HG03457 (cell line): ENCODE results near the gene RBBP5.

Source experiments
- ATAC-seq: cut with Tn5 transposase; IDR thresholded peaks from one replicate; pipeline ENCODE4 v1.9.1; 2021; ENCODE audit warnings: moderate number of reproducible peaks; ENCODE audit not compliant: unreplicated experiment

Gene RBBP5

DNA sequence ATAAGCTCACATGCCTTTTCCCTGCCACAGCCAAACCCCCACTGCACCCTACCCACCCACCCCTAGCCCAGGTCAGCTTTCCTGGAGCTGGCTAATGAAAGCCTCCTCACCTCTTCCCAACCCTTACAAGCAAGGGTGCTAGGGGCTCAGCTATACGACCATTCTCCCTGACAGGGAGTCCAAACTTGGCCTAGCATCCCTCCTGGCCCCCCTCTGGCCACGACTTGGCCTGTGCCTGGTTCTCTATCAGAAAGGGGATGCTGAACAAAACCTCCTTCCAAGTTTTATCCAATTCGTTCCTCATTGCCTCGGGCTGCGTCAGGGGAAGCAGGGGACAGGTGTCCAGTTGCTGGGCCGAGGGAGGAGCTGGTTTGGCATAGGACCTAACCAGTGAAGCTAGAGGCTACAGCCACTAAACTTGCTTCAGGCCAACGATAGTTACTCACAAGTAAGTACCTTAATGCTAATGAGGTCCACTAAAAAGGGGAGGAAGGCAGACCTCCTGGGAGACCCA is 46.1 kb downstream of the RBBP5 start:
- no peak for ATAC-seq

- ATAC-seq: no peak
These were observed 47.3 kb downstream of the RBBP5 start for GRCh38 chr1:205074513-205074912.

GRCh38 chr1:205074084-205074483 is 47.7 kb downstream of the RBBP5 start:
- no peak for ATAC-seq

DNA sequence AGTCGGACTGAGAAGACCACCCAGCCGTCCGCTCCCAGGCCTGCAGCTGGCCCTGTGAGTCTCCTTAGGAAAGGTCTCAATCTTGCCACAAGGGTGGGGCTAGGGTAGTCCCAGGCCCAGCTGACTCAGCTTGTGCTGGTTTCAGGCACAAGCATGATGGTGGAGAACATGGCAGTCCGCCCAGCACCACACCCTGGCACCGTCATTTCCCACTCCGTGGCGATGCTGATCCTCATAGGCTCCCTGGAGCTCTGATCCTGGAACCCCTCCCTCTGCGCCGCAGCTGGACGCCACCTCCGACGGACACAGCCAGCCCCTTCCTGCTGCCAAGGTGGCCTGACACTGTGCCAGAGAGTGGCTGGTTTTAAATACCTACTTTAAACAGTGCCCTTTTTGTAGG is 48.3 kb downstream of the RBBP5 start:
- ATAC-seq: no peak

DNA sequence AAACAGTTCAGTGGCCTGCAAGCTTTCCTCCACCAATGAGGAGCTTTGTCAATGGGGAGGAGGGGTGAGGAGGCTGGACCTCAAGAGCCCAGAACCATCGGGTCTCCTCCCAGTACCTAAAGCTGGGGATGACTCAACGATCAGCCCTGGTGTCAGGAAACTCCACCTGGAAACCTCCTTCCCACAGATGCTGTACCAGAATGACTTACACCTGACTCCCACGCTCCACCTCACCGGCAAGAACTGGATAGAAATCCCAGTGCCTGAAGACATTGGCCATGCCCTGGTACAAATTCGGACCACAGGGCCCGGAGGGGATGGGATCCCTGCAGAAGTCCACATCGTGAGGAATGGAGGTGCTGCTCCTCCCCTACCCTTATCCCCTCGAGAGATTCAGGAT is 48.9 kb downstream of the RBBP5 start:
- ATAC-seq: no peak

GRCh38 chr1:205072286-205072685 is 49.5 kb downstream of the RBBP5 start:
- no peak for ATAC-seq

- no peak for ATAC-seq
These were observed 50.0 kb downstream of the RBBP5 start for GRCh38 chr1:205071801-205072200.

DNA sequence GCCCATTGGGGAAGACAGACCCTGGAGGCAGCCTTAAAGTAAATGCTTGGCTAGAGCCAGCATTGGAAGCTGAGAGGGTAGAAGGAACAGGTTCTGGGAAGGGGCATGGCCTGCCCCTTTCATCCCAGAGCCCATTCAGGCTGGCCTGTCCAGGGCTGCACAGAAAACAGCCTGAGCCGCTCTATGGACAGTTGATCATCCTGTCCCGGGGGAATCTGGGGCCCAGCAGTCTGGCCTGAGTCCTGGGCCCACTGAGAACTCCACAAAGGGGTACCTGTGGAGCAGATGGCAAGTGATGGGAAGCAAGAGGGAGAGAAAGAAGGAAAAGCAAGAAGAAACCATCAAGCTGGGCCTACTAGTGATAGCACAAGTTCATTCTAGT is 50.8 kb downstream of the RBBP5 start:
- ATAC-seq: no peak

DNA sequence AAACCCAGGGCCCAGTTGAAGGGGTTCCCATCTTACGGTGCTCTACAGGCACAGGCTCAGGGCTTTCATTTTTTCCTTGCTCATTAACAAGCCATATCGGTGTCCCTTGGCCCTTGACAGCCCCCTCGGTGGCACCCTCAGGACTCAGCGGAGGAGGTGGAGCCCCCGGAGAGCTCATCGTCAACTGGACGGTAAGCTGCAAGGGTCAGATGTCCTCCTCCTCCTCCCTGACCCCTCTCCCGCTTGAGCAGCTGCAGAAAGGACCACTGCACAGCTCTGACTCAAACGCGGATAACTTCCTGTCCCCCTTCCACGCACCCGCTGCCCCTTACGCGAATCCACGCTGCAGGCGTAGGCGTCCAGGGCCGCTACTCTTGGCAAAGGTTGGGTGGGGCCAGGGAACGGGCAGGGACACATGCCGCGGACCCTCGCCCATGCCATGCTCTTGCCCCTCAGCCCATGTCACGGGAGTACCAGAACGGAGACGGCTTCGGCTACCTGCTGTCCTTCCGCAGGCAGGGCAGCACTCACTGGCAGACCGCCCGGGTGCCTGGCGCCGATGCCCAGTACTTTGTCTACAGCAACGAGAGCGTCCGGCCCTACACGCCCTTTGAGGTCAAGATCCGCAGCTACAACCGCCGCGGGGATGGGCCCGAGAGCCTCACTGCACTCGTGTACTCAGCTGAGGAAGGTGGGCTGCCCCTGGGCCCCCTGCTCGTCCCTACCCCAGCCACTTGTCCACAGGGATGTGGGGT is 52.2 kb downstream of the RBBP5 start:
- ATAC-seq: no peak

- no peak for ATAC-seq
These were observed 53.2 kb downstream of the RBBP5 start for GRCh38 chr1:205068457-205069040.

DNA sequence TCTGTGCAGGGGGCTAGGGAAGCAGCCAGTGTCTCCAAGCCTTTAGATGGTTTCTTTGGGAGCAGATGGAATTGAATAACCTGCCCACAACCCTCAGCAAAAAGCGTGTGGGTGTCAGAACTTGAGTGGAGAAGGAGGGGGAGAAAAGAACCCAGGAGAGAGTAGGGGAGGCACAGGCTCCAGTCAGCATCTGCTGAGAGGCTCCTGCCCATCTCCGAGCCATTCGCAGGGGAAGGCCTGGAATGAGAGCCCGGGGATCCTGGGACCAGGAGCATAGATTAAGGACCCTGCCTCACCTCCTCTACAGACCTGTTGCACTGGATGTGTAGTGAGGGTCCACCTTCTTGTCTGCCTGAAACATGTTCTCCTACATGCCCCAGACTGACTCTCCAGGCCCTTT is 53.8 kb downstream of the RBBP5 start:
- ATAC-seq: no peak

- no peak for ATAC-seq
These were observed 54.7 kb downstream of the RBBP5 start for GRCh38 chr1:205067031-205067430.

GRCh38 chr1:205066141-205066818 is 55.5 kb downstream of the RBBP5 start:
- ATAC-seq: no peak

GRCh38 chr1:205065666-205066065 is 56.1 kb downstream of the RBBP5 start:
- no peak for ATAC-seq

- no peak for ATAC-seq
These were observed 56.9 kb downstream of the RBBP5 start for GRCh38 chr1:205064741-205065316.

- no peak for ATAC-seq
These were observed 57.5 kb downstream of the RBBP5 start for GRCh38 chr1:205064301-205064700.

DNA sequence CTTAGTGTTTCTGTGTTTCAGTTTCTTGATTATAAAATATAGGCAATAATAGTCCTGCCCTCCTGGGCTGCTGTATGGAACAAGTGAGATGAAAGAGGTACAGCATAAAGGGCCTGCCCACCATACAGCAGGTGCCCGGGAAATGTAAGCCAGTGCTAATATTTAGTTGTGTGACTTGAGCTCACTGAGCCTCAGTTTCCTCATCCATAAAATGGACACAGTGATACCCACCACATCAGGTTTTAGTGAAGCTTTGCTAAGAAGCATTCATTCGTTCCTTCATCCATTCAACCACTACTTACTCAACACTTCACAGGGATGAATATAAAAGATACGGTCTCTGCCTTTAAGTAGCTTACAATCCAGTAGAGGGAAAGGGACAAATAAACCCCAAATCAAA is 58.9 kb downstream of the RBBP5 start:
- no peak for ATAC-seq

DNA sequence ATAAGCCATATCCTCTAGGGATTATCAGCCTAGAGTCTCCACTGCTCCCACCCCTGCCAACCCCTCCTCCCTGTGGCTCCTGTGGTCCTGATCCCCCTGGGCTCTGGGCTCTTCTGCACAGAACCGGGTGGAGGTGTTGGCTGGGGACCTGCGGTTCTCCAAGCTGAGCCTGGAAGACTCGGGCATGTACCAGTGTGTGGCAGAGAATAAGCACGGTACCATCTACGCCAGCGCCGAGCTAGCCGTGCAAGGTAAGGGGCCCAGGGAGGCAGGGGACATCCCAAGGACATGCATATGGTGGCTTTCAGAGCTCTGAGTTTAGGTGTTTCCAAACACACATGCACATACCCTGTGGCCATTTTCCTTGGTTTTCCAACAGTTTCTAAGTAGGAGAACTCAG is 59.5 kb downstream of the RBBP5 start:
- no peak for ATAC-seq

DNA sequence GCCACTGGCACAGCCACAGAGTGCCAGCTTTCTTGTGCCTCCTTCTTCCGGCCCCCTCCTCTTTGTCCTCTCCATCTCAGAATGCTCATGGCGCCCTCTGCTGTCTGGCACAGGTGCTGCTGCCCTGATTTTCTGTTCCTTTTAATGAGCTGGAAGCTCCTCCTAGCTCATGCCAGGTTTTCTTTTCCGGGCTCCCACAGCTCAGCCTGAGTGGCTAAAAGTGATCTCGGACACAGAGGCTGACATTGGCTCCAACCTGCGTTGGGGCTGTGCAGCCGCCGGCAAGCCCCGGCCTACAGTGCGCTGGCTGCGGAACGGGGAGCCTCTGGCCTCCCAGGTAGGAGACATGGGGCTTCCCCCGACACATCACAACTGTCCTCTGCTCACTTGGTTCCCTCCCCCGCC is 60.1 kb downstream of the RBBP5 start:
- ATAC-seq: no peak

GRCh38 chr1:205061227-205061626 is 60.6 kb downstream of the RBBP5 start:
- no peak for ATAC-seq

DNA sequence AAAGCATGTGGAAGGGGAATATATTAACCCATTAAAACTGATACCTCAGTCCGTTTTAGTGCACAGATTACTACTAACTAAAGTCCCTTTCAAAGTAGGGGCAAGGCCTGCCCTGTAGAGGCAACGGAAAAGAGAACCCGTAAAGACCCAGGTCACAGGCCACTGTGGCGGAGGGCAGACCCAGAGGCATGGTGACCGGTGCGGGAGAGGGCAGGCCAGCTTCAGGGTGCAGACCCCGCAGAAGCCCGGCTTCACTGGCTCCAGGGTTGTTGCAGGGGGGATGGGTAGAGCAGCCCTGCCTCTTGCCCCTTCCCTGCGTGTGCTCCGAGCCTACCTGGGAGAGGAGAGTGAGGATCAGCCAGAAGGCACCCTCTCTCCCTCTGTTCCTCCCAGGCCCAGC is 61.0 kb downstream of the RBBP5 start:
- ATAC-seq: no peak

GRCh38 chr1:205059660-205060059 is 62.1 kb downstream of the RBBP5 start:
- no peak for ATAC-seq
